ENCODE data around the gene TNFSF4. TPM values are rescaled to one million over a fixed set of nuclear protein-coding genes. Genes with fewer than 3 reads are reported as not detected.

TNFSF4 gene
- polyA plus RNA-seq, 1 experiment = 5.9 TPM

DNA sequence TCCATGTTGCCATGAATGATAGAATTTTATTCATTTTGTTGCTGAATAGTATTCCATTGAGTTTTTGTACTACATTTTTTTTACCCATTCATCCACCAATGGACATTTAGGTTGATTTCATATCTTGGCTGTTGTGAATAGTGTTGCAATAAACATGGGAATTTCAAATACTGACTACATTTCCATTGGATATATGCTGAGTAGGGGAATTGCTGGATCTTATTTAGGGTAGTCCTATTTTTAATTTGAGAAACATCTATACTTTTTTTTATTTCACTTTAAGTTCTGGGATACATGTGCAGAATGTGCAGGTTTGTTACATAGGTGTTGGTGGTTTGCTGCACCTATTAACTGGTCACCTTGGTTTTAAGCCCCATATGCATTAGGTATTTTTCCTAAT lies 38.8 kb upstream of the TNFSF4 start:
- DNase-seq (ENCODE audit: low read depth) = no peak
- TF ChIP-seq, protein P1, sequence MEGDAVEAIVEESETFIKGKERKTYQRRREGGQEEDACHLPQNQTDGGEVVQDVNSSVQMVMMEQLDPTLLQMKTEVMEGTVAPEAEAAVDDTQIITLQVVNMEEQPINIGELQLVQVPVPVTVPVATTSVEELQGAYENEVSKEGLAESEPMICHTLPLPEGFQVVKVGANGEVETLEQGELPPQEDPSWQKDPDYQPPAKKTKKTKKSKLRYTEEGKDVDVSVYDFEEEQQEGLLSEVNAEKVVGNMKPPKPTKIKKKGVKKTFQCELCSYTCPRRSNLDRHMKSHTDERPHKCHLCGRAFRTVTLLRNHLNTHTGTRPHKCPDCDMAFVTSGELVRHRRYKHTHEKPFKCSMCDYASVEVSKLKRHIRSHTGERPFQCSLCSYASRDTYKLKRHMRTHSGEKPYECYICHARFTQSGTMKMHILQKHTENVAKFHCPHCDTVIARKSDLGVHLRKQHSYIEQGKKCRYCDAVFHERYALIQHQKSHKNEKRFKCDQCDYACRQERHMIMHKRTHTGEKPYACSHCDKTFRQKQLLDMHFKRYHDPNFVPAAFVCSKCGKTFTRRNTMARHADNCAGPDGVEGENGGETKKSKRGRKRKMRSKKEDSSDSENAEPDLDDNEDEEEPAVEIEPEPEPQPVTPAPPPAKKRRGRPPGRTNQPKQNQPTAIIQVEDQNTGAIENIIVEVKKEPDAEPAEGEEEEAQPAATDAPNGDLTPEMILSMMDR (IDR thresholded peaks at IDR 0.05; ENCODE audit: insufficient read depth, low read depth, low read length) = no peak
- POLR2A ChIA-PET = no interaction called here
- H3K36me3 ChIP-seq (ENCODE audit: control insufficient read depth, insufficient read depth, low read length) = no peaks in the 10 kb centered on the region
- H3K4me3 ChIP-seq (ENCODE audit: low read depth, low read length) = no peak overlapping the region
- no peaks in the 10 kb centered on the region for H3K27me3 ChIP-seq (ENCODE audit: control insufficient read depth, insufficient read depth, low read length)
- CTCF ChIA-PET = no interaction called here

DNA sequence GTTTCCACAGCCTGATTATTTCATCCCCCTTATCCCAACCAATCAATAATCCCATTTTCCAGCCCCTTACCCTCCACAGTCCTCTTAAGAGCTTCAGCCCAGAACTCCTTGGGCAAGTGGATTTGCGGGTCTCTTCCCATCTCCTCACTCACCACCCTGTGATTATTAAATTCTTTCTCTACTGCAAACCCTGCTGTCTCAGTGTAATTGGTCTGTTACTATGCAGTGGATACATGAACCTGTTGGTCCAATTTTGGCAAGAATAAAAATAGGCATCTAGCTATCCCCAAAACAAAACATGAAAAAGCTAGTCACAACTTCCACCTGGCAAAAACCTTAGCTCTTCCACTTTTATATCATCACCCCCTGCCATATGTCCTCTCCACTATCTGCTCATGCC lies 36.2 kb upstream of the TNFSF4 start:
- Histone ChIP-seq H3K36me3 (ENCODE audit: control insufficient read depth, insufficient read depth, low read length) (no peaks in the 10 kb centered on the region), H3K27me3 (ENCODE audit: control insufficient read depth, insufficient read depth, low read length) (no peaks in the 10 kb centered on the region)
- CTCF ChIA-PET = interaction anchor here (1.0 to 2.0 kb wide), 2 partner anchors 8 to 12 kb away, joined by 3 to 10 read pairs; no protein-coding TSS in a partner anchor

DNA sequence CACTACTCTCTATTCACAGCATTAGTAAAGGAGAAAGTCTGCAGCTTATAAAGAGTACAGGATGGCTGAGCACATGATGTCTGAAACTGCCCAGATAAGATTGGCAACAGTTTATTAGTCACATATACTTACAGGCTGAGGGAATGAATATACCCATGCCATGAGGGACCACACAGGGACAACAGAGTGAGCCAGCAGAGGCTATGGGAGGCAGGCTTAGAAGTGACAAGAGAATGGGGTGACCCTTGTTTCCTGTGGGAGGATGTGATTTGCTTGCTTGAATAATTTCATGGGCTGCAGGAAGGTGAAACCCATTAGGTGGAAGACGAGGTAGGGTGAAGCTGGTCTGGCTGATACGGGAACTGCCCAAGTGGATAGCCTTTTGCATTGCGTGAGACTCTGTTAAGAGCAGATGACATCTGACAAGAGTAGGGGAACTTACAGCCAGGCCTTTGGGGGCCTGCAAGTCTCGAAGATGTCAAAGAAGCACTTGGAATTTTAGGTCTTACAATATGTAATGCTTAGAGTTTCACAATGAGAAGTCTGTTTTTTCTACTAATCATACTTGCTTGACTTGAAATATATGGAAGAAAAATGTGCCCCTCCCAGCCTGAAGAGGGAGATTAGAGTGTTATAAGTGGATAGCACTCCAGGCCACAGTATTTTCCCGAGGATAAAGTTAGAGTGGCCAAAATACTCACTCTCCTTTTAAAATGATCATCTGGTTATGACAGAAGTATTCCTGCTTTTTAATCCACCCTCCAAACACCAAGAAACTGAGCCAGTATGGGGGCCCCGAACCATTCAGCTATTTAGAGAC lies 34.6 kb upstream of the TNFSF4 start:
- Histone ChIP-seq H3K4me3 (ENCODE audit: low read depth, low read length) (no peak overlapping the region), H3K27me3 (ENCODE audit: control insufficient read depth, insufficient read depth, low read length) (no peaks in the 10 kb centered on the region), H3K36me3 (ENCODE audit: control insufficient read depth, insufficient read depth, low read length) (no peaks in the 10 kb centered on the region)
- TF ChIP-seq, protein P1 (IDR thresholded peaks at IDR 0.05; ENCODE audit: insufficient read depth, low read depth, low read length) = no peak
- ChIA-PET CTCF (no interaction called here), POLR2A (no interaction called here)
- DNase-seq (ENCODE audit: low read depth) = no peak

More for the DNA sequence above, 36.2 kb upstream of the TNFSF4 start:
- no peak overlapping the region for H3K4me3 ChIP-seq (ENCODE audit: low read depth, low read length)
- no peak for DNase-seq (ENCODE audit: low read depth)
- TF ChIP-seq, protein P1 (IDR thresholded peaks at IDR 0.05; ENCODE audit: insufficient read depth, low read depth, low read length) = no peak
- POLR2A ChIA-PET = no interaction called here

DNA sequence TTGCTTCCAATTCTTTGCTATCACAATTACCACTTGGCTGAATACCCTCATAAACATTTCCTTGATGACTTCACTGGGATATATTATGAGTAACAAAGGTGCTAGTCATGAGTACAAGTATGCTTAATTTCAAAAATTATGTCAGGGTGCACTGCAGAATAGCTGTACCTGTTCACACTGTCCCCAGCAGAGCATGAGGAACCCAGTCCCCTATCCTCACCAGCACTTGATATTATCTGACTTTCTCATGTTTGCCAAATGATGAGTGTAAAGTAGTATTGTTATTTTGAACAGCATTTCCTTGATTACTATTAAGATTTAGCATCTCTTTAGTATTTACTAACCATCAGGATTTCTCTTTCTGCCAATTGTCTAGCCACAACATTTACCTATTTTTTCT lies 33.5 kb upstream of the TNFSF4 start:
- H3K36me3 ChIP-seq (ENCODE audit: control insufficient read depth, insufficient read depth, low read length) = no peaks in the 10 kb centered on the region
- TF ChIP-seq, protein P1 (IDR thresholded peaks at IDR 0.05; ENCODE audit: insufficient read depth, low read depth, low read length) = no peak
- no peaks in the 10 kb centered on the region for H3K27me3 ChIP-seq (ENCODE audit: control insufficient read depth, insufficient read depth, low read length)
- ChIA-PET CTCF (no interaction called here), POLR2A (no interaction called here)
- H3K4me3 ChIP-seq (ENCODE audit: low read depth, low read length) = no peak overlapping the region
- no peak for DNase-seq (ENCODE audit: low read depth)

DNA sequence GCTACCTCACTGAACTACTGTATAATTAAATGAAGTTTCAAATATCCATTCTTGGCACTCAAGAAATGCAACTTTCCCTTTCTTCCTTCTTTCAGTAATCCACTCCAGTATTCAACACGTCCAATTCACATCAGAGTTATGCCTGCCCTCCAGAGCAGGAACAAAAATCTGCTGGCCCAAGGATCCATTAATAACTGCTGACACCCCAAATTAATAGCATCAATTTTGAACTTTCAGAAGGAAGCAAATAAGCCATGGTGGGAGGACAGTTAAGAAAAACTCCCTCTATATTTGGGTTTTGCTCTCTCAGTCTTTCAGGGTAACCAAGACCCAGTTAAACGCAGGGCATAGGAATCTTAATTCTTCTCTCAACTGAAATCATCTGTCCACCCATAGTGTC lies 31.9 kb upstream of the TNFSF4 start:
- Histone ChIP-seq H3K4me3 (ENCODE audit: low read depth, low read length) (no peak overlapping the region), H3K27me3 (ENCODE audit: control insufficient read depth, insufficient read depth, low read length) (no peaks in the 10 kb centered on the region), H3K36me3 (ENCODE audit: control insufficient read depth, insufficient read depth, low read length) (no peaks in the 10 kb centered on the region)
- ChIA-PET POLR2A (no interaction called here), CTCF (no interaction called here)
- TF ChIP-seq, protein P1 (IDR thresholded peaks at IDR 0.05; ENCODE audit: insufficient read depth, low read depth, low read length) = no peak
- no peak for DNase-seq (ENCODE audit: low read depth)

Data from BJ (cell line).